Glomerular visceral epithelial cell (primary cell): ENCODE results near the gene ZMYM2.
A peak's percentile ranks its signal among the peaks of the same experiment; 100 is the strongest.
"Not testable (repeated sequence)": the region's sequence is repeated elsewhere in the genome, so short reads cannot be mapped to it uniquely, and the experiment has no call there.

Source experiments
- DNase-seq: peaks from one replicate; pipeline ENCODE4 v3.0.0-alpha.2; 2016; ENCODE audit errors: extremely low spot score

ZMYM2 gene

DNA sequence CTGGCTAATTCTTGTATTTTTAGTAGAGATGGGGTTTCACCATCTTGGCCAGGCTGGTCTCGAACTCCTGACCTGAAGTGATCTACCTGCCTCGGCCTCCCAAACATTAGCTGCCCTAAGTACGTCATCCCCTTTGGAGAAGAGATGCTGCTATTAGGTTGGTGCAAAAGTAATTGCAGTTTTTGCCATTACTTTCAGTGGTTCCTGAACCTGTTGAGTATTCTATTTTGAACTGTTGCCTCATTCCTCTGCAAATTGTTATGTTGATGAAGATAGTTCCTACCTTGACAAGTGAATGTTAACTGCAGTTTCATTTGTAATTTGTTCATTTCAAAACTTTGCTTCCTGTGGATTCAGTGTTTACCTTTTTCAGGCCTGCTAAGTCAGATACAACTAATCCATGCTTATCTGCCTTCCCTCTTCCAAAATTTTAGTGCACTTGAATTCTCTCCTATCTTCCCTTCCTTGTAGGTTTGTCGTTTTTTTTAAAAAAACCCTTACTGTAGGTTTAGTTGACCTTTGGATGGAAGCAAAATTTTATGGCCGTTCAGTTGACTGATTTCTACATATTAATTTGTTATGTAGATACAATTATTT, 24.0 kb downstream of the ZMYM2 start:
- no peak for DNase-seq

DNA sequence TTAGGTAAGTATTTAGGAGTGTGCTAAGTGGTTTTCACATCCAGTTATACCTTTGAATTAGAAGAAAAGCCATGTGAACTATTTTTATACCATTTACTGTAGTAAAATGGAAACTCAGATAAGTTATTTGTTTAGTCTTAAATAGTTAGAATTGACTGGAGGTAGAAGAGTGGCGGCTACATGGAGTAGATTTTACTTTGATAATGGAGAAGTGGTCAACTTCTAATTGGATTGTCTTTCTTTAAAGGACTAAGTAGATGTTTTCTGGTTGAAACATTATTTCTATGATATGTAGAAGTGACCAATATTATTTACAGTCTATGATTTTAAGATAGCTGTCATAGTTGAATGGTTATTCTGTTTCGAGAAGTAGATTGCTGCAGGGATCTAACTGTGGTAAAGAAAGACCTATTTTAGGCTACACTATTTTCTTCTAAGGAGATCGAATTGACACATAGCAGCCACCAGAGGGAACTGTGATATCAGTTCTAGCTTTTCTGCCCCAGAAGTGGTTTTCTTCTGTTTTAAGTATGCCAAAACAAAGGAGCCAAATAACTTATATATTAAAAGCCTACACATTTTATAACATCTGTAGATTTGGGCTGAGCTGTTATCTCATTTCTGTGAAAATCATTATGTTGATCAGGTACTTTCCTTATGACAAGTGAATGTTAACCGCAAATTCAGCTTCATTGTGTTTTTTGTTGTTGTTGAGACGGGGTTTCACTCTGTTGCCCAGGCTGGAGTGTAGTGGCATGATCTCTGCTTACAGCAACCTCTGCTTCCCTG, 26.1 kb downstream of the ZMYM2 start:
- DNase-seq: peak; percentile 35

- no peak for DNase-seq
These were observed 26.7 kb downstream of the ZMYM2 start for GRCh38 chr13:19985219-19985556.

DNA sequence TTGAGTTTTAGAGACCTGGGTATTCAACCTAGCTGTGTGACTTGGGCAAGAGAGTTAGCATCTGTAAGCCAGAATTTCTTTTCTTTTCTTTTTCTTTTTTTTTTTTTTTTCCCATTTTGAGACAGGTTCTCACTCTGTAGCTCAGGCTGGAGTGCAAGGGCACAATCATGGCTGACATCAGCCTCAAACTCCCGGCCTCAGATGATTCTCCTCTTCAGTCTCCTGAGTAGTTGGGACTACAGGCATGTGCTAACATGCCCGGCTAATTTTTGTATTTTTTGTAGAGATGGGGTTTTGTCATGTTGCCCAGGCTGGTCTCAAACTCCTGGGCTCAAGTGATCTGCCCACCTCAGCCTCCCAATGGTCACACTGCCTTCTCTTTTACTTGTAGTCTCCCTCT, 33.0 kb downstream of the ZMYM2 start:
- no peak for DNase-seq

GRCh38 chr13:19993024-19993423, 34.5 kb downstream of the ZMYM2 start:
- no peak for DNase-seq

DNA sequence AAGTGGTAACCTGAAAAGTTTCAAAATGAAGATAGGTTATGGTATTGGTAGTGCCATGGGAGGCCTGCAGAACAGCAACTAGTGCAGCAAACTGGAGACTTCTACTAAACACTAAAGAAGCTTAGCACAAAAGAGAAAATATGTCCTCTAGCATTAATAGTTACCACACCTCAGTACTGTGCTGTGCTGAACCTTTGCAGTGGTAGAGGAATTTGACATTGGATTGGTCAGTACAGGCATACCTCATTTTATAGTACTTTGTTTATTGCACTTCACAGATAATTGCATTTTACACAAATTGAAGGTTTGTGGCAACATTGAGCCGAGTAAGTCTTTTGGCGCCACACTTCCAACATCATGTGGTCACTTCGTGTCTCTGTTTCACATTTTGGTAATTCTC, 40.4 kb downstream of the ZMYM2 start:
- no peak for DNase-seq

- no peak for DNase-seq
These were observed 41.6 kb downstream of the ZMYM2 start for GRCh38 chr13:20000062-20000552.

DNA sequence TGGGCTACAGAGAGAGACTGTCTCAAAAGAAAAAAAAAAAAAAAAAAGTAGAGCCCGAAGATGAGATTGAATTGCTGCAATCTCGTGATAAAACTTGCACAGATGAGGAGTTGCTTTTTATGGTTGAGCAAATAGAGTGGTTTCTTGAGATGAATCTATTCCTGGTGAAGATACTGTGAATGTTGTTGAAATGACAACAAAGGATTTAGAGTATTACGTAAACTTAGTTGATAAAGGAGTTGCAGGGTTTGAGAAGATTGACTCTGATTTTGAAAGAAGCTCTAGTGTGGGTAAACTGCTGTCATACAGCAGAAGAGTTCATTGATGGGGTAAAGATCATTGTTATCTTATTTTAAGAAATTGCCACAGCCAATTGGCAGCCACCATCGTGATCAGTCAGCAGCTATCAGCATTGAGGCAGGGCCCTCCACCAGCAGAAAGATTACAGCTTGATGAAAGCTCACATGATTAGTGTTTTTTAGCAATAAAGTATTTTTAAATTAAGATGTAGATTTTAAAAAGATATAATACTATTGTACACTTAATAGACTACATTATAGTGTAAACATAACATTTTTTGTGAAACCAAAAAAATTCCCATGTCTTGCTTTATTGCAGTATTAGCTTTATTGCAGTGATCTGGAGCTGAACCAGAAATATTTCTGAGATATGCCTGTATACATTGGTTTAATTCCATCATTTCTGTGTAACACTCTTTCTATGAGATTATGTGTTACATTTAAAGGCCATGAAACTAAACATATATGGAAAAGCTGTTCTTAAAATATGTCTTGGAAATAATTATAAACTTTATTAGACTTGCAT, 43.1 kb downstream of the ZMYM2 start:
- no peak for DNase-seq

- DNase-seq: no peak
These were observed 44.3 kb downstream of the ZMYM2 start for GRCh38 chr13:20002787-20003186.

GRCh38 chr13:20006206-20006605, 47.7 kb downstream of the ZMYM2 start:
- no peak for DNase-seq

GRCh38 chr13:20015763-20016162, 57.2 kb downstream of the ZMYM2 start:
- no peak for DNase-seq

DNA sequence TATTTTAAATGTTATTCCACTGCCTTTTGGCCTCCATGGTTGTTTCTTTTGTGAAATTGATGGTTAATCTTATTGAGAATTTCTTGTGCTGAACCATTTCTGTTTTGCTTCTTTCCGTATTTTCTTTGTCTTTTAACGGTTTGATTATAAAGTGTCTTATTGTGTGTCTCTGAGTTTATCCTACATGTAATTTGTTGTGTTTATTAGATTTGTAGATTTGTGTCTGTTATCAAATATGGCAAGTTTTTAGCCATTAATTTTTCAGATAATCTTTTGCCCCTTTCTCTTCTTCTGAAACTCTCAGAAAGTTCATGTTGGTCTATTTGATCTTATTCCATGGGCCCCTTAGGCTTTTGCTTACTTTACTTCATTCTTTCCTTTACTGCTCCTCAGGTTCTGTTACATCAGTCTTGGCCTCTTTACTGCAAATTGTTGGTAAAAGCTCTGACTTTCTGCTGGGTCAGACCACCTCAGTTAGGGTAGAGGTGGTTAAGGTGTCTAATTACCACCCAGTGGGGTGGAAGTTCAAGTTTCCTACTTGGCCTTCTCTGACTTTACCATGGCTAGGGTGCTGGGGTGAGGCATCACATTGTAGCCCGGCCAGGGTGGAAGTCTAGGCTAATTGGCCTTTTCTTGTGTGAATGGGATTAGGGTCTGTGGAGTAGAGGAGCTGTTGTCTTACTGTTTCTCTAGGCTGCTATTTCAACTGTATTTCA, 58.3 kb downstream of the ZMYM2 start:
- no peak for DNase-seq

- no peak for DNase-seq
These were observed 58.8 kb downstream of the ZMYM2 start for GRCh38 chr13:20017365-20017711.

DNA sequence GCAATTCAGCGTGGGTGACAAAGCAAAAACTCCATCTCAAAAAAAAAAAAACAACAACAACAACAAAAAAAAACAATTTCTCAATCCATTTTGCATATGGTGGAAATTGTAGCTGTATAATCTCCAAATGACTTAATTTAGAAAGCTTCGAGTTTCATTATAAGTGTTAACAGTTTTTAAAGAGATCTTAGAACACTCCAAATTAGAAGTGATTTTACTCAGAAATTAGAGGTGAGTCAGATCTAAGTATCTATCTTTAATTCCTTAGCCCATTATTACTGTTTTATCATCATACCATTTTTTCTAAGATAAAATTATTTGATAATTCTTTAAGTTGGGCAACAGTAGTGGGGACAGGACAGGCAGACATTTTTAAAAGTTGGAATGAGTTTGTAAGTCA, 60.5 kb downstream of the ZMYM2 start:
- no peak for DNase-seq

GRCh38 chr13:20024702-20025101, 66.2 kb downstream of the ZMYM2 start:
- DNase-seq: no peak

- no peak for DNase-seq
These were observed 70.4 kb downstream of the ZMYM2 start for GRCh38 chr13:20028953-20029352.

- no peak for DNase-seq
These were observed 75.0 kb downstream of the ZMYM2 start for GRCh38 chr13:20033486-20033885.

- no peak for DNase-seq
These were observed 76.6 kb downstream of the ZMYM2 start for GRCh38 chr13:20035130-20035529.

GRCh38 chr13:20037908-20038307, 79.4 kb downstream of the ZMYM2 start:
- no peak for DNase-seq

DNA sequence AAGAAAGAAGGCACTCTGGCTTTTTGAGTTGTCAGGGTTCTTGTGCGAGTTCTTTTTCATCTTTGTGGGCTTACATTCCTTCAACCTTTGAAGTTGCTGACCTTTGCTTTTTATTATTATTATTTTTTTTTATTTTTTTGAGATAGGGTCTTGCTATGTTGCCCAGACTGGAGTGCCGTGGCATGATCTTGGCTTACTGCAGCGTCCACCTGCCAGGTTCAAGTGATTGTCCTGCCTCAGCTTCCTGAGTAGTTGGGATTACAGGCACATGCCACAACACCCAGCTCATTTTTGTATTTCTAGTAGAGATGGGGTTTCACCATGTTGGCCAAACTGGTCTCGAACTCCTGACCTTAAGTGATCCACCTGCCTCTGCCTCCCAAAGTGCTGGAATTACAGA, 84.1 kb downstream of the ZMYM2 start:
- DNase-seq: not testable (repeated sequence)

DNA sequence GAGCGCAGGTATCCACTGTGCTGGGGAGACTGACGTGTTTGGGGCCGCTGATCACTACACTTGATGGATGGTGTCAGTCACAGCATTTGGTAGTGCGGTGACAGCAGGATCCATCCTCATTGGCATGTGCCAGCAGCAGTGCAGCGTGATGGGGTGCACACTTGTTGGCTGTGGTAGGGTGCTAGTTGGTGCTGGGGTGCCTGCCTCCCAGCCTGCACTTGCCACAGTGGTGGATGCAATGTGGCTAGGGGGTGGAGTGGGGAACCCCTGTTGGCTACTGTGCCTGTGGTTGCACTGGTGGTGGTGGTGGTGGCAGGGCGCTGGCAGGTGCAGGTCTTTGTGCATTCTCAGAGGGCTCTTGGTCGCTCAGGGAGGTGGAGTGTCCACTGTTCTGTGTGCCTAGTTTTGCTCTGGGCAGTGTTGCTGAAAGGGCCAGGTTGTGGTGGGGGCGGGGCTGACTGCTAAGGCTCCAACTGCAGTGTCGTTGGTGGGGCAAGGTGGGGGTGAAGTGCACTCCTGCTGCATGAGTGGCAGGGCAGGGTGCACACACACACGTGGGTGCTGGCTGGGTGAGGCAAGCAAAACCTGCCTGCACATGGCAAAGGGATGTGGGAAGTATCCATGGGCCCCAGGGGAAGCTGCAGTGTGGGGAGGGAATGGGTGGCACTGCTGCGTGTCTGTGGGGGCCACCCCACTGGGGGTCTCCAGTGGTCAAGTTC, 84.8 kb downstream of the ZMYM2 start:
- DNase-seq: no peak

GRCh38 chr13:20044086-20044485, 85.6 kb downstream of the ZMYM2 start:
- no peak for DNase-seq
